HPDE6-E6E7 (cell line): ENCODE data around the gene PERP.
A peak's percentile ranks its signal among the peaks of the same experiment; 100 is the strongest.
"Not testable (repeated sequence)": the region's sequence is repeated elsewhere in the genome, so short reads cannot be mapped to it uniquely, and the experiment has no call there.

Experiments used
- DNase-seq: peaks from one replicate; pipeline ENCODE4 v3.0.0; 2011; ENCODE audit warnings: missing footprints; ENCODE audit errors: extremely low spot score

PERP gene

GRCh38 chr6:138107078-138107751 lies at the start of gene PERP:
PERP (minus strand) TSS chr6:138107419; CDS start chr6:138107340, 79 bp downstream.
- peak; percentile 72 for DNase-seq

DNA sequence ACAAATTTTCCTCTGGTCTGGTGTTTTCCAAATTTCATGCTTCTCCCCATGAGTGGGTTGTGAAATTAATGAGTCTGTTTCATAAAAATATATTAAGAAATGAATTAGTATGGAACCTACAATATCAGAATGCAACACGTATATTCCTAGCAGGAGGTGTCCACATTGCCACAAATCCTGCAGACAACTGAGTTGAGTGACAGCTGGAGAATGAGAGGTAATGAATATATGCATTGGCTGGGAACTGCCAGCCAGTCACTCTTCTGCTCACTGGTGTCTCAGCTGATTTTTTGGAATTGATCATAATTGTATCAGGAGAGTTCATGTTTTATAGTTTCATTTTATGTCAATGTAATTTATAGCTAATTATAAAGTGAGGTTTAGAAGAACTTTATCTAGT lies 48.2 kb upstream of the PERP start:
- no peak for DNase-seq

- DNase-seq = no peak
Measured at GRCh38 chr6:138146544-138146943, 39.3 kb upstream of the PERP start.

- no peak for DNase-seq
Measured at GRCh38 chr6:138145402-138145801, 38.2 kb upstream of the PERP start.

GRCh38 chr6:138142806-138143205 lies 35.6 kb upstream of the PERP start:
- DNase-seq = no peak

GRCh38 chr6:138129190-138129589 lies 22.0 kb upstream of the PERP start:
- no peak for DNase-seq

- DNase-seq = no peak
Measured at GRCh38 chr6:138128096-138128495, 20.9 kb upstream of the PERP start.

DNA sequence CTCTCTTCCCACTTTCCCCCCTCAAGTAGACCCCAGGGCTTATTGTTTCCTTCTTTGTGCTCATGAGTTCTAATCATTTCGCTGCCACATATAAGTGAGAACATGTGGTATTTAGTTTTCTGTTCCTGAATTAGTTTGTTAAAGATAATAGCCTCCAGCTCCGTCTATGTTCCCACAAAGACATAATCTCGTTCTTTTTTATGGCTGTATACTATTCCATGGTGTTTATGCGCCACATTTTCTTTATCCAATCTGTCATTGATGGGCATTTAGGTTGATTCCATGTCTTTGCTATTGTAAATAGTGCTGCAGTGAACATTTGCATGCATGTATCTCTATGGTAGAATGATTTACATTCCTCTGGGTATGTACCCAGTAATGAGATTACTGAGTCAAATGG lies 16.9 kb upstream of the PERP start:
- no peak for DNase-seq

DNA sequence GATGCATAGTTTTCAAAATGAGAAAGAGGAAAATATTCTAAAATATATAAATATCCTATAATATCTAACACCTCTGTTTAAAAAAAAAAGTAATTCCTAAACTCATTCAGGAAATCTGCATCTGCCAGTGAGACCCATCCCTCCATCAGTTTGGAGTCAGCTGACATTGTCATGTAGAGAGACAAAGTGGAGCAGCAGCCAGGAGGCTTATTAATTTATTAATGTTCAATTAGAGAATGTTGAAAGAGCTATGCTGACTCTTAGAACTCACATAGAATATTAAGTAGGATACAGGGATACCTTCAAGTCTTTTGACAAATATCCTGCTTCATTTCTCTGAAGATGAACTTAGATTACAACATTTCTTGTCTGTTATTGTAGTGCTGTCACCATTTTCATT lies 12.8 kb upstream of the PERP start:
- no peak for DNase-seq

DNA sequence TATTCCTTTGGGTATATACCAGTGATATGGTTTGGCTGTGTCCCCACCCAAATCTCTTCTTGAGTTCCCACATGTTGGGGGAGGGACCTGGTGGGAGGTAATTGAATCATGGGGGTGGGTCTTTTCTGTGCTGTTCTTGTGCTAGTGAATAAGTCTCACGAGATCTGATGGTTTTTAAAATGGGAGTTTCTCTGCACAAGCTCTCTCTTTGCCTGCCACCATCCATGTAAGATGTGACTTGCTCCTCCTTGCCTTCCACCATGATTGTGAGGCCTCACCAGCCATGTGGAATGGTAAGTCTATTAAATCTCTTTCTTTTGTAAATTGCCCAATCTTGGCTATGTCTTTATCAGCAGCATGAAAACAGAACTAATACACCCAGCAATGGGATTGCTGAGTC lies 12.0 kb upstream of the PERP start:
- not testable (repeated sequence) for DNase-seq

DNA sequence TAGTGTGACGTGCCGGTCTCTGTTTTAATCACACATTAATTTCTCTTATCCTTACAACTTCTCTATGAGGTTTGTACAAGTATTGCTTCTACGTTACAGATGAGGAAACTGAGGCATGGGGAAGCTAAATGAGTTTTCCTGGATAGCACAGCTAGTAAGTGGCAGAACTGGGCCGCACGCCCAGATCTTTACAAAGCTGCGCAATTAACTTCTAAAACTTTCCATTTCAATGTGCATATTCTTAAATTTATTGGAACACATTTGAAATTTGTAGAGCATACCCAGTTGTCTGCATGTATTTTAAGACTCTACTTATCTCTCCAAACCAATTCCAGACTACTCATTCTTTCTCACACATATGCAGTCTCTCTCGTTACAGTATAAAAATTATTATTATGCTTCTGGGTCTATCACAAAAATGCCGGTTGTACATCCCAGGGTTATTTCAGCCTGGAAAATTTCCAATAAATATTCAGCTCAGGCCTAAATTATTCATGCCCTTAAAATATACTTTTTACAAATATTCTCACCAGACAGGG lies 10.2 kb upstream of the PERP start:
- no peak for DNase-seq

DNA sequence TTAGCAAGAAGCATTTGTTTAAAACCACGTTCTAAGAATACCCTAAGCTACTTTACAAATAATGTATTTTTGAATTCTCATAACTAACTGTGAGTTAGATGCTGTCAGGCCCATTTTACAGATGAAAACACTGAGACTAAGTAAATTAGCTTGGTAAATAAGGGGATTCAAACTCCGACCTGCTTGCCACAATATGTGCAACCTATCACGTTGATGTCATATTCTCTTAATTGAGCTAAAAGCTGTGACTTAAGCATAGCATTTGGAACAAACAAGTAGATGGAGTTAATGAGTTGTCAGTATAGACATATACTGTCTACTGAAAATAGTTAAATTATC lies 9.4 kb upstream of the PERP start:
- DNase-seq = no peak

DNA sequence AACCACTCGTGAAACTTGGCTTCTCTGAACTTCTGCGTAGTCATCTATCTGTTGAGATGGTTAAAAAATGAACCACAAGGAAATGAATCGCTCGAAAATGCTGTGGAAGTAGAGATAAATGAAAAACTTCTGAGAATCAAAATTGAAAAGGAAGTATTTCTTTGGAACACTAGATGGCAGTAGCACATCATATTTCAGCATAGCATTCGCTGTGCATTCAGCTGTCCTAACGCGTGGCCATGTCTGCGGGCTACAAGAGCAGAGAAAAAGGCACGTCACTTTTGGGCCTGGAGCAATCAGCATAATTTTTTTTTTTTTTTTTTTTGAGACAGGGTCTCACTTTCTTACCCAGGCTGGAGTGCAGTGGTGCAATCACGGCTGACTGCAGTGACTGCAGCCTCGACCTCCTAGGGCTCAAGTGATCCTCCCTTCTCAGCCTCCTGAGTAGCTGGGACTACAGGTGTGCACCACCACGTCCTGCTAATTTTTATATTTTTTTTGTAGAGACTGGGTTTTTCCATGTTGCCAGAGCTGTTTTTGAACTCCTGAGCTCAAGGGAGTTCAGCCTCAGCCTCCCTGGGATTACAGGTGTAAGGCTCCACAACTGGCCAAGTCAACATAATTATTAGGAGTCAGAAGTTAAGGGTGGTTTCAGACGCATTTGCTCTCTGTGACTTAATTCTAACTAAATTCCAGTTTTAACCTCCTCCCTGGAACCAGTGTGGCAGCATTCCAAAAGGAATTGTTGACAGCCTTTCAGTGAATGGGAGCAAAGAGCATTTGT lies 8.8 kb upstream of the PERP start:
- peak; percentile 54 for DNase-seq

- DNase-seq = no peak
Measured at GRCh38 chr6:138115201-138115600, 8.0 kb upstream of the PERP start.

DNA sequence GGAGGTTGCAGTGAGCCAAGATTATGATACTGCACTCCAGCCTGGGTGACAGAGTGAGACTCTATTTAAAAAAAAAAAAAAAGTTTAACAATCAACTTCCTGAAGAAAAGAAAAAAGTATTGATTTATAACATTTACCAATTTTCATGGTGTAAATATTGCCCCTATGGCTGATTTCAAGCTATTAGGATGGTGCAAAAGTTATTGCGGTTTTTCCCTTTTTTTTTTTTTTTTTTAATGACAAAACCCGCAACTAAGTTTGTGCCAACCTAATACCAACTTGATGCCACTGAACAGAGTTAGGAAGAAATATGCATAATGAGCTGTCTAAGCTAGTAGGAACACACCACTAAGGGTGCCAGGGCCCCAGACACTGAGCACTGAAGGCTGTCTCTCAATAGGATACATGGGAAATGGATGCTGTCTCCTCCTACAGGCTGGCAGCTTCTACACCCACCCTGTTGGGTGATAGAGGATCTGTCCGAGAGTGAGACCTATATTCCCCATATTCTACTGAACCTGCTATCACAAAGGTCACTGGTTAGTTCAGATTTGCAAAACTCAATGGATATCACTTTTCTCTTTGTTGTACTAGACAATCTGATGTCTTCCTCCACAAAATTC lies 6.5 kb upstream of the PERP start:
- DNase-seq = no peak

DNA sequence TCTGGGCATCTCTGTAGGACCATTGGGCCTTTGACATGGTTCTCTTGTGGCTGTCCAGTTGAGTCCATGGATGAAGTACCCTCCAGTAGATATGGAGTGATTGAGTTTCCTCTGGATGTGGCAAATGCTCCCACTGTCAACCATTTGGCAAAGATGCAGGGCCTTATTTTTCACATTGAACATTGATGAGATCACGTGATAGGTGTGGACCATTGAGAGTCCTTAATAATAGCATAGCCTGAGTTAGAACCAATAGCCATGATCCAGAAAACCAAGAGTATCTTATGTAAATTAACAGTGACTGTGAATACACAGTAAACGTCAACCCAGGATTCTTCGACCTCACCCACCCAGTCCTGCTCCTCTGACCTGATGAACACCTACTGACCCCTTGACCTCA lies 3.0 kb upstream of the PERP start:
- no peak for DNase-seq

GRCh38 chr6:138109042-138109997 lies 2.1 kb upstream of the PERP start:
- DNase-seq = no peak

DNA sequence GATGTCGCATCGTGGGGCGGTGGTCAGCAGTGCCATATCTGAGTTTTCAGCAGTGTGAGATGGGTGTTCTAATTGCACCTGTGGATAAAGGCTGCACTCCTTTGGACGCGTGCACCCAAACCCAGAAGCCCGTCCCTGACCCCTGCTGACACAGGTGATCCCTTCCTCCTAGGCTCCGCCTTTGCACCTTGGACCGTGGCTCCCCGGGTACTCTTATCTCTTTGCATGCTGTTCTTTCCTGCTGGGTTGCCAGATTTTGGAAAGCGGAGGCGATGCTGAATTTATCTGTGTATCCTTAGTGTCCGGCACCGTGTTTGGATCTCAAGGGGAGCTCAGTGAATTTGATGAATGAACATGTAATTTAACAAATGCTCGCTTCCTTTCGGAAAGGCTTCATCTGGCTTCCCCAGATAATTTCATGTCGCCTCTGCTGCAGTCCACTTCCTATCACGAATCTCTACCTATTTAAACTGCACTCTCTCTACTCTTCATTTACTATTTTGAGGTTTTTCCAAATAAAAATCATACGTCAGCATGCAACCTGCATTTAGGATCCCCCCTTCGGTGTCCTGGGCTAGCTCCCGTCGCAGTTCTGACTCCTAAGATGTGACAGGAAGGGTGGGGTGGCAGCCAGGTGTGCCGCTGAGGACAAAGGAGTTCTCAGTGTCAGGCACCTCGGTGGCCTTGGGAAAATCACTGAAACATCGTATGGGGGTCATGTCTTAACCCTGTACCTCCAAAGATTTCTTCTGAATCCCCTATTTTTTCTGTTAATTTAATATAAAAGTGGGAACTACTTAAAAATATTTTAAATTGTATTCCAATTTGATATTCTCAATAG lies 753 bp upstream of the PERP start:
- DNase-seq = no peak

DNA sequence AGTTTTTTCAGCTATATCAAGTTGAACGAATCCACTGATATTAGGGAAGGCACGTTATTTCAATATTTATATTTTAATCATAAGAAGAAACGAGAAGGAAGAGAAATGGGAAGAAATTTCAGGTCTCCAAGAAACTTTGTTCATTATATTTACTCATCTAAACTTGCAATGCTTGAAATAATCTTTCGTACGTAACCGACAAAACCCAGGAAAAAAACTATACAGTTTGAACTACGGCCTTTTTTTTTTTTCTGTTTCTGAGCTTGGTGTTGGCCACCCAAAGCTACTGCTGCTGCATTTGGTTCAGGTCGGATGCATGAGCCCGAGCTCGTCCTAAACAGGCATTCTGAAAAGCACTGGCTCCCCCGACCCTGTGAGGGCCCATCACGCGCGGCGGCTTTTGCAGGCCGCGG lies 548 bp downstream of the PERP start:
- DNase-seq = no peak

- DNase-seq = no peak
Measured at GRCh38 chr6:138105880-138106664, 1.1 kb downstream of the PERP start.
